ENCODE measurements around the gene RPS6KA1. TPM values are rescaled to one million over a fixed set of nuclear protein-coding genes. Genes with fewer than 3 reads are reported as not detected.

RPS6KA1 gene
- total RNA-seq, 1 experiment from 2014 or later = 60.5 TPM

DNA sequence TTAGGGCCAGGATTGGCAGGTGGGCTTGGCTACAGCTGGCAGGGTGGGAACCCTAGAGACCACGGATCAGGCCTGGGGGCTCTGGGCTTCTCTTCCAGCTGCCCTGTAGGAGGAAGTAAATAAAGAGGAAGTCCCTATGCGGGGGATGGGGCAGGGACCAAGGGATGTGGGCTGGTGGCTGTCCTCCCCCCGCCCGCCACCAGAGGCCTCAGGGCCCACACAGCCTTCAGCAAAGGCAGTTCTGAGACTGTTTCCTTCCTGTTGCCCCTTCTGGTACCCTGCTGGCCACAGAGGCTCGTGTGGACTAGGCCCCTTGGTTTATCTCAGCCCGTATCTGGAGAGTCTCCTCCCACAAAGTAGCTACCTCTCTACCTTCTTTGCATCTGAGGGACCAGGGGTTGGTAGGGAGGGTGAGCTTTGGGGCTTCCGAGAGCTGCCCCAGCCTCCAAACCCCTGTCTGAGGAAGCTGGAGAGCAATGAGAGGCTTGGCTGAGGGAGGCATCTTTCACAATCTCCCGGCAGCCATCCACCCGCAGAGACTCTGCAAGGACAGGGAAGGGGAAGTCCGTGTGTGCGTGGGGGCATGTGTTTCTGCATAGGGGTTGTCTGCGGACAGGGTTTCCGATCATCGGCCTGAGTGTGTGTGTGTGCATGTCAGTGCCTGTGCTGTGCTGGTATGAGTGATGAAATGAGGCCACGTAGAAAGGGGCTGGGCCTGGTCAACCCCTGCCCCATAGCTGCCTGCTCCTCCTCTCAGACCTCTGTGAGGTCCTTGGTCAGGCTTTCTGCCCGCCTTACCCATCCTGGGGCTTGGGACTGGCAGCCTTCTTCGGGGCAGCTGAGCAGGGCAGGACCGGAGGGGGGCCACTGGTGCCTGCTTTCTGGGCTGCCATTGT lies 12.5 kb downstream of the RPS6KA1 start:
- Histone ChIP-seq H3K27ac (no peak overlapping the region), H4K20me1 (ENCODE audit: insufficient read depth) (no peaks in the 10 kb centered on the region; the same call in 1 of the 2 replicates), H3F3A (ENCODE audit: insufficient read depth, low read depth) (no peaks in the 10 kb centered on the region; the same call in 1 of the 2 replicates), H3K4me2 (no peak overlapping the region), H3K9me3 (ENCODE audit: insufficient read depth, low read depth) (no peaks in the 10 kb centered on the region), H2AFZ (no peak overlapping the region), H3K4me1 (replicated peaks; ENCODE audit: insufficient read depth) (peaks cover 8% of the 10 kb centered on the region), H3K4me3 (no peak overlapping the region), H3K79me2 (ENCODE audit: low read depth) (no peaks in the 10 kb centered on the region), H3K9me2 (ENCODE audit: insufficient read depth) (no peaks in the 10 kb centered on the region), H3K36me3 (ENCODE audit: low read depth) (no peaks in the 10 kb centered on the region), H3K27me3 (ENCODE audit: insufficient read depth, low read depth) (no peaks in the 10 kb centered on the region)
- ChIA-PET POLR2A (ENCODE audit: unreplicated experiment) (no interaction called here), CTCF (no interaction called here)
- intact Hi-C loops (cut with micrococcal nuclease; ENCODE audit: unreplicated experiment) = no loop called here
- no TSS peak for BruUV-seq (replicated peaks)
- TF ChIP-seq EZH2 (IDR thresholded peaks at IDR 0.05; ENCODE audit: low read depth) = no peak
- TF ChIP-seq, protein P1, sequence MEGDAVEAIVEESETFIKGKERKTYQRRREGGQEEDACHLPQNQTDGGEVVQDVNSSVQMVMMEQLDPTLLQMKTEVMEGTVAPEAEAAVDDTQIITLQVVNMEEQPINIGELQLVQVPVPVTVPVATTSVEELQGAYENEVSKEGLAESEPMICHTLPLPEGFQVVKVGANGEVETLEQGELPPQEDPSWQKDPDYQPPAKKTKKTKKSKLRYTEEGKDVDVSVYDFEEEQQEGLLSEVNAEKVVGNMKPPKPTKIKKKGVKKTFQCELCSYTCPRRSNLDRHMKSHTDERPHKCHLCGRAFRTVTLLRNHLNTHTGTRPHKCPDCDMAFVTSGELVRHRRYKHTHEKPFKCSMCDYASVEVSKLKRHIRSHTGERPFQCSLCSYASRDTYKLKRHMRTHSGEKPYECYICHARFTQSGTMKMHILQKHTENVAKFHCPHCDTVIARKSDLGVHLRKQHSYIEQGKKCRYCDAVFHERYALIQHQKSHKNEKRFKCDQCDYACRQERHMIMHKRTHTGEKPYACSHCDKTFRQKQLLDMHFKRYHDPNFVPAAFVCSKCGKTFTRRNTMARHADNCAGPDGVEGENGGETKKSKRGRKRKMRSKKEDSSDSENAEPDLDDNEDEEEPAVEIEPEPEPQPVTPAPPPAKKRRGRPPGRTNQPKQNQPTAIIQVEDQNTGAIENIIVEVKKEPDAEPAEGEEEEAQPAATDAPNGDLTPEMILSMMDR (conservative IDR thresholded peaks at IDR 0.05) = no peak
- peak in 1 of 2 experiments; percentile 8 for DNase-seq

DNA sequence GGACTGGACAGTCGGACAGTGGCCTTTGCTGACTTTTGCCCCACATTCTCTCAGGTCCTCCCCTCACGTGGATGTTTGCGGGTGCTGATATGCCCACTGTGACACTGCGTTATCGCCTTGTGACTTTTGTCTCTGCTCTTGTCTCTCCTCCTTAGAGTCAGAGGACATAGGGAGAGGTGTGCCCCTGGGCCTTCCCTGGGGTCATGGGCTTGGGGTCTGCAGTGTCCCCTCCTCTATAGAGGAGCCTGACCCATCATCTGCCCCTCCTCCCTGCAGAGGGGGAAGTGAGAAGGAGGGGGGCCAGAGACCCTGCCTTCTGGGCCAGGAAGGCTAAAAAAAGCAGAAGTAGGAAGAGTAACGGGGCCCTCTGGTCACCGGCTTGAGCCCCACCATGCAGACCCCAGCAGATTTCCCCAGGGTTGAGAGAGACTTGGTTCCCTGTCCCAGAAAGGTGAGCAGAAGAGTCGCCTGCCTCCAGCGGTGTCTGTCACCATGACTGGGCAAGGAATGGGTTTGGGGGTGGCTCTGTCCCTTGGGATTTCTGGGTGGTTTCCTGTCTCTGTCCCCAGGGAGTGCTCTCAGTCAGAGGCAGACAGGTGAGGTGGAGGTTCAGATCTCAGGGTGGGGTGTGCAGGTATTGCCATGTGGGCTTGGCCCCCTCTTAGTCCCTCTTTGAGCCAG lies 13.3 kb downstream of the RPS6KA1 start:
- Histone ChIP-seq H3K36me3 (ENCODE audit: low read depth) (no peaks in the 10 kb centered on the region), H4K20me1 (ENCODE audit: insufficient read depth) (no peaks in the 10 kb centered on the region; the same call in 1 of the 2 replicates), H3F3A (ENCODE audit: insufficient read depth, low read depth) (no peaks in the 10 kb centered on the region), H3K9me2 (ENCODE audit: insufficient read depth) (no peaks in the 10 kb centered on the region), H3K9me3 (ENCODE audit: insufficient read depth, low read depth) (no peaks in the 10 kb centered on the region), H2AFZ (no peak overlapping the region), H3K27ac (no peak overlapping the region), H3K79me2 (ENCODE audit: low read depth) (no peaks in the 10 kb centered on the region), H3K27me3 (ENCODE audit: insufficient read depth, low read depth) (no peaks in the 10 kb centered on the region), H3K4me2 (no peak overlapping the region), H3K4me1 (replicated peaks; ENCODE audit: insufficient read depth) (no peaks in the 10 kb centered on the region), H3K4me3 (no peak overlapping the region)
- no peak for DNase-seq
- POLR2A ChIA-PET (ENCODE audit: unreplicated experiment) = no interaction called here
- CTCF ChIA-PET = no interaction called here
- no TSS peak for BruUV-seq (replicated peaks)
- no peak for TF ChIP-seq EZH2 (IDR thresholded peaks at IDR 0.05; ENCODE audit: low read depth)
- TF ChIP-seq, protein P1 (conservative IDR thresholded peaks at IDR 0.05) = no peak
- intact Hi-C loops (cut with micrococcal nuclease; ENCODE audit: unreplicated experiment) = no loop called here

- Histone ChIP-seq H3K4me2 (no peak overlapping the region), H3K4me3 (no peak overlapping the region), H3K9me3 (ENCODE audit: insufficient read depth, low read depth) (no peaks in the 10 kb centered on the region), H3K27me3 (ENCODE audit: insufficient read depth, low read depth) (no peaks in the 10 kb centered on the region), H3K27ac (no peak overlapping the region), H3K9me2 (ENCODE audit: insufficient read depth) (no peaks in the 10 kb centered on the region), H4K20me1 (ENCODE audit: insufficient read depth) (no peaks in the 10 kb centered on the region; the same call in 1 of the 2 replicates), H3K36me3 (ENCODE audit: low read depth) (no peaks in the 10 kb centered on the region), H3F3A (ENCODE audit: insufficient read depth, low read depth) (no peaks in the 10 kb centered on the region), H2AFZ (no peak overlapping the region), H3K4me1 (replicated peaks; ENCODE audit: insufficient read depth) (no peaks in the 10 kb centered on the region), H3K79me2 (ENCODE audit: low read depth) (no peaks in the 10 kb centered on the region)
- BruUV-seq (replicated peaks) = no TSS peak
- no peak for DNase-seq
- intact Hi-C loops (cut with micrococcal nuclease; ENCODE audit: unreplicated experiment) = no loop called here
- ChIA-PET CTCF (no interaction called here), POLR2A (ENCODE audit: unreplicated experiment) (no interaction called here)
- TF ChIP-seq, protein P1 (conservative IDR thresholded peaks at IDR 0.05) = no peak
- TF ChIP-seq EZH2 (IDR thresholded peaks at IDR 0.05; ENCODE audit: low read depth) = no peak
Observed at GRCh38 chr1:26543462-26543861, 13.9 kb downstream of the RPS6KA1 start.
